Dermis microvascular lymphatic vessel endothelial cell (primary cell): ENCODE results near the gene TANGO6. TPM values are rescaled to one million over a fixed set of nuclear protein-coding genes. Genes with fewer than 3 reads are reported as not detected.
A peak's percentile ranks its signal among the peaks of the same experiment; 100 is the strongest.
"Not testable (repeated sequence)": the region's sequence is repeated elsewhere in the genome, so short reads cannot be mapped to it uniquely, and the experiment has no call there.

Experiments used
- DNase-seq, 2 donors: peaks; one replicate each; pipeline versions ENCODE4 v3.0.0 to v3.0.0-alpha.2; 2010; ENCODE audit warnings: low read depth in 2 of 2
- total RNA-seq: library from RNA; depleted of rRNA; stranded (reverse); fragments of >200 nt; gene quantifications from 2 replicates; pipeline ENCODE4 v1.2.1, GENCODE V29; 2014

TANGO6 gene
- total RNA-seq, 1 donor from 2014 or later = 15.1 TPM

DNA sequence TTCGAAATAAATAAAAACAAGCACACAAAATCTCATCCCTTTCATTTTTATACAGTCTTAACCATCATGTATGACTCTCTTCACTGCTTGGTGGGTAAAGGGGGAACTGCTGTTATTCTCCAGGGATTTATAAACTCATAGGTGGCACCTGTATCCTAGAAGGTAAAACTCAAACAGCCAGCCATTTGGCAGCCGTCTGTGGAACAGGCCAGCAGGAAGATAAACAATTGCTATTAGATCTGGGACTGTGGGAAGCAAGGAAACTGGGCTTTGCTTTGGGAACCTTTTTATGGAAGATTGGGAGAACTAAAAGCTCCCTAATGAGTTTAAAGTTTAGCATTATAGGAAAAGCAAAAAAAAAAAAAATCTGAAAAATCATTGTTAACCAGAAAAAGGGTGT, 126.0 kb downstream of the TANGO6 start:
- peak; percentile 56 to 77 for DNase-seq

DNA sequence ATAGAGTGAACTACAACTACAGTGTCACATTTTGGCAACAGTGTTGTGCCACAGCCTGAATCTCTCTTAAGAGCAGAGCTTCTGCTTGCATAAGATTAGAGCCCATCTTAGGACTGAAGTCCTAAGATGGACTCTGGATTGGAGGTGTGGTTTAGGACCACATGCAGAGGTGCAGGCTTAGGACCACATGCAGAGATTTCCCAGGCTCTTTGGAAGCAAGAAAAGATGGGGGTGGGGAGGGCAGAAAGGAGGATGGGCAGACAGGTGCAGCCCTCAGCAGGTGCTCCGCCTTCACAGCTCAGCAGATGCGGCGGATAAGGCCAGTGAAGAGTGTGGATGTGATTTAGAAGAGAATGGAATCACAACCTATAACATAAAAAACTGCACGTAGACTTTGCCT, 128.7 kb downstream of the TANGO6 start:
- DNase-seq = no peak

DNA sequence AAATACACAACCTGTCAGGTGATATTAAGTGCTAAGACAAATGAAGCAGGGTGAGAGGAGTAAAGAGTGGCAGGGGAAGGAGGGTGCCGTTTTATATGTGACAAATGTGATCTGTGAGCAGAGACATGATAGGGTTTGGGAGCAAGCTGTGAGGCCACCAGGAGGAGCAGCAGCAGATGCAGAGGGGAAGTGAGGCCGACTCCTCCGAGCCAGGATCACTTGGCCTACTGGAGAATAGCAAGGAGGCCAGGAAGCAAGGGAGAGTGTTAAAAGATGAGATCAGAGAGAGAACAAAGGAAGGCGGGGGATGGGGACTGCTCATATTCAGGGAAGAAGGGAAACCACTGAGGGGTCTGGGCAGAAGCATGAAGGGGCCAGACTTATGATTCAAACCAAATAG, 129.4 kb downstream of the TANGO6 start:
- DNase-seq = peak in 1 of 2 donors; percentile 73

DNA sequence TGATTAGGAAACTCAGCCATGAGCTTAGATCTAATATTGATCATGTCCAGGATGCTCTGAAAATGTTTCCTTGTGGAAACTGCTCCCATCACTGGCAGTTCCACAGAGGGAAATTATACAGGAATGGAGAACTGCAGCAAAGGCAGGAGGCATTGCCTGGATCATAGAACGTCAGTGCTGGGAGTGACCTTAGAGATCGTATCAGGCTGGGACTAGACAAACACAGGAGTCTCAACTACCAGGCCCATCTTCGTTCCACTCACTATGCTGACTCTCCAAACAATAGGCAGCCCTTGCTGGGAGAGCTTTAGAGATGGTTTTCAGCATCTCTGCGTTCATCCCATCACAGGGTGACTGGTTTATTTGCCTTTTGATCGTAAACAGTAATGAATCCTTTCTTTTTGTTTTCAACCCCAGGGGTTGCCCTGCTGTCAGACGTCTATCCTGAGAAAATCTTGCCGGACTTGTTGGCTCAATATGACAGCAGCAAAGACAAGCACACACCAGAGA, 130.3 kb downstream of the TANGO6 start:
- DNase-seq = no peak

DNA sequence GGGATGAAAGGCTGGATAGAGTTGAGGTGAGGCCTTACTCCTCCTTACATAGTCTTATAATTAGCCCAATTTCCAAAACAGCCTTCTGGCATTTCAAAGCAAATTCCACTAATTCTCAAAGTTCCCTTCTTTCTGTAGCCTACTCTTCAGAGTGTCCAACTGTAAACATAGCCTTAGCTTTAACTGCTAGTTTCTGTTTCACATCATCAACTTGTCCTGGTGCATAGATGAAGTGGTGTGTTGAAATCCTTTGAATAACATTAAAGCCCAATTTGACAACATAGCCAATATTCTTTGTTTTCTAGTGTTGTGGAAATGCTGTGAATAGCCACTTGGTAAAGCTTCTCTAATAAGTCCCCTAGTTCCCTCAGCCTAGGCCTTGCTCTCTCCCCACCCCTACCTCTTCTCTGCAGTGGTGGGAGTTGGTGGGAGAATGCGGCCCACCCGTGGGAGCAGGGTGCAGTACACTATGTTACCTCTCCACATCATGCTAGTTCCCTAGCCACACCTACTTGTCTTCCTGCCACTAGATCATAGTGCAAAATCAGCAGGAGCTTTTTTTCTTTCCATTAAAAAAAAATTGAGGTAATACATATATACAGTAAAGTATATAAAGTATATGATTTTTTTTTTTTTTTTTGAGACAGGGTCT, 135.1 kb downstream of the TANGO6 start:
- DNase-seq = no peak

DNA sequence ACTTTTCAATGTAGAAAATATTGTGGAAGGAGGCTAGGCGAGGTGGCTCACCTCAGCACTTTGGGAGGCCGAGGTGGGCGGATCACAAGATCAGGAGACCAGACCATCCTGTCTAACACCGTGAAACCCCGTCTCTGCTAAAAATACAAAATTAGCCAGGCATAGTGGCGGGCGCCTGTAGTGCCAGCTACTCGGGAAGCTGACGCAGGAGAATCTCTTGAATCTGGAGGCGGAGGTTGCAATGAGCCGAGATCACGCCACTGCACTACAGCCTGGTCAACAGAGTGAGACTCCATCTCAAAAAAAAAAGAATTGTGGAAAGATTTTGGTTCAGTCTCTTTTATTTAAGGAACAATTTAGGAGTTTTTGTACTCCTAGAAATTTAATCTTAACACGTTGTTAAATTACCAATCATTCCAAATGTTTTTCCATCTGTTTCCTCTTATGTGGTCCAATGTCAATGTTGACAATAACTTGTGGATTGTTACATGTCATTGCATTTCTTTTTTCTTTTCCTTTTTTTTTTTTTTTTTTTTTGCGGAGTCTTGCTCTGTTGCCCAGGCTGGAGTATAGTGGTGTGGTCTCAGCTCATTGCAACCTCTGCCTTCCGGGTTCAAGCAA, 137.5 kb downstream of the TANGO6 start:
- peak; percentile 42 to 62 for DNase-seq

DNA sequence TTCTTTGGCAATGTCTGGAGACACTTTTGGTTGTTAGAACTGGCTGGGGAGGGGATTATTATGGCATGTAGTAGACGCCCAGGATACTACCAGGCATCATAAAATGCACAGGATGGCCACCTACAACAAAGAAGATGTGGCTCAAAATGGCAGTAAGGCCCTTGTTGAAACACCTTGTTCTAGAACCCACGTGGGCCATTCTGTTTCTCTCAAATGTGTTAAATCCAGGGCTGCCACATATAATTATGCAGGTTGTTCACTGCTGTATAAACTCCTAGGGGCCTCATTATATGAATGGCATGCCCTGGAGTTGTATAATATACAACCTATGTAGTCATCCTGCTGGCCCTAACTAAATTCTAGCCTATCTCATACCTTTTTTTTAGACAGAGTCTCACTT, 138.6 kb downstream of the TANGO6 start:
- DNase-seq = no peak

DNA sequence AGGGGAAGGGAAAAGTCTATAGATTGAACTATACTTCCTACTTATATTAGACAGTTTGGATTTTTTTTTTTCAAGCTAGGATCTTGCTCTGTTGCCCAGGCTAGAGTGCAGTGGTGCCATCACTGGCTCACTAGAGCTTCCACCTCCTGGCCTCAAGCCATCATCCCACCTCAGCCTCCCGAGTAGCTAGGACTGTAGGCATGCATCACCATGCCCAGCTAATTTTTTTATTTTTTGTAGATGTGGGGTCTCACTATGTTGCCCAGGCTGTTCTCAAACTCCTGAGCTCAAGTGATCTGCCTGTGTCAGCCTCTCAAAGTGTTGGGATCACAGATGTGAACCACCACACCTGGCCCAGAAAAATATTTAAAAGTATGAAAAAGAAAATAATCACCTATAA, 141.1 kb downstream of the TANGO6 start:
- DNase-seq = no peak

DNA sequence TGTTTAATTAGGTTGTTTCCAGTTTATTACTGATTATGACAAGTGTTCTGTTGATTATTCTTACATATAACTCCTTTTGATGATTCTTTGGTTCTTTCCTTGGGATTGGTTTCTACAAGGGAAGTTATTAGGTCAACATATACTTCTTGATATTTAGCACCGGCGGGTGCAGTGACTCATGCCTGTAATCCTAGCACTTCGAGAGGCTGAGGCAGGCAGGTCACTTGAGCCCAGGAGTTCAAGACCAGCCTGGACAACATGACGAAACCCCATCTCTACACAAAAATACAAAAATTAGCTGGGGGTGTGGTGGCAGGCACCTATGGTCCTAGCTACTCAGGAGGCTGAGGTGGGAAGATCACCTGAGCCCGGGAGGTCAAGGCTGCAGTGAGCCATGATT, 141.9 kb downstream of the TANGO6 start:
- DNase-seq = no peak

DNA sequence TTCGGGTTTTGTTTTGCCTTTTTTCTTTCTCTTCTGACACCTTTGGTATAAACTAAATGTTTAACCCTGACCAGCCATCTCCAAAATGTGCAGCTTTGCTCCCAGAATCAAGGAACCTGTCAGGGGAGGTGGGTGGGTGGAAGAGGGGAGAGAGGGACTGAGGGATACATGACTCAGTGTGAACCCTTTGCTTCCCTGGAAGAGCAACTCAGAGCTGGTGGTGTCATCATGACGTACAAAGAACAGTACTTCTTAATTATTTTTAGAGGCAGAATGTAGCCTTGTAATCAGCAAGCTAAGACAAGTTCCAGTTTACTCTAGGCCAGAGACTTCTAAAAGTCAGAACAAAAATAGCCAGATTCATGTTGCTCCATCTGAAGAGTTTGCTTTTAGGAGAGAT, 142.5 kb downstream of the TANGO6 start:
- no peak for DNase-seq

DNA sequence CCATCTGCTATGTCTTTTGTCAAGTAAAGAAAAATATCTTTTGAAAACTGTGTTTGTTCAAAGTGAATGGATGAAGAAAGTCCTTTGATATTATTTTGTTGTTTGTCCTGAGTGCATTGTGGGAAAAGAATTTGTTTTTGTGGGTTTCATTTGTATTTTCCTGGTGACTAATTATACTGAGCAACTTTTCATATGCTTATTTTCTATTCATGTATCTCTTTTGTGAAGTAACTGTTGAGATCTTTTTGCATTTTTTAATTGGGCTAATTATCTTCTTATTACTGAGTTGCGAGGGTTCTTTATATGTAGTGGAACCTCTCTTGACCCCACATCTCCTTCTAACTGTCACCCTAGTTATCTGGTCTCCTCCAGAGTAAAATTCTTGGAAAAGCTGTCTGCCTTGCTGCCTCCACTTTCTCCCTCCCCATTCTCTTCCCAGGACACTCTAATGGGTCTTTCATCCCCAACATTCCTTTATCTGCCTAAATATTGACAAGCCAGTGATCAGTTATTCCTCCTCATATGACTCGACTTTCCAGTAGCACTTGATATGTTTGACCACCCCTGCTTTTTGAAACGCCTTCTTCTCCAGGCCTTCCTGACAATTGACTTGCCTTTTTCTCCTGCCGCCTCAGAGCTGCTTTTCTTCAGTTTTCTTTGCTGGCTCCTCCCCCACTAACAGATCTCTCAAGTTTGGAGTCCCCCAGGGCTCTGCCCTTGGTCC, 144.6 kb downstream of the TANGO6 start:
- no peak for DNase-seq

DNA sequence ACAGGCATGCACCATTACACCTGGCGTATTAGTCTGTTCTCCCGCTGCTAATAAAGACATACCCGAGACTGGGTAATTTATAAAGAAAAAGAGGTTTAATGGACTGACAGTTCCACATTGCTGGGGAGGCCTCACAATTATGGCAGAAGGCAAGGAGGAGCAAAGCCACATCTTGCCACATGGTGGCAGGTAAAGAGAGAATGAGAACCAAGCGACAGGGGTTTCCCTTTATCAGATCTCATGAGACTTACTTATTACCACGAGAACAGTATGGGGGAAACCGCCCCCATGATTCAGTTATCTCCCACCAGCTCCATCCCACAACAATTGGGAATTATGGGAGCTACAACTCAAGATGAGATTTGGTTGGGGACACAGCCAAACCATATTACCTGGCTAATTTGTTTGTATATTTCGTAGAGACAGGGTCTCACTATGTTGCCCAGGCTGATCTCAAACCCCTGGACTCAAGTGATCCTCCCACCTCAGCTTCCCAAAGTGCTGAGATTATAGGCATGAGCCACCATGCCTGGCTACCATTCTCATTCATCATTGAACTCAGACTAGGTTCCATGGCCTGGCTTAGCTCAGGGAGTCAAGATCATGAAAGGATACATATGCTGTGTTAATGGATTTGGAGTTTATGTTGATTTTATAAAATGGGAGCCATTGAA, 147.0 kb downstream of the TANGO6 start:
- DNase-seq = not testable (repeated sequence)

DNA sequence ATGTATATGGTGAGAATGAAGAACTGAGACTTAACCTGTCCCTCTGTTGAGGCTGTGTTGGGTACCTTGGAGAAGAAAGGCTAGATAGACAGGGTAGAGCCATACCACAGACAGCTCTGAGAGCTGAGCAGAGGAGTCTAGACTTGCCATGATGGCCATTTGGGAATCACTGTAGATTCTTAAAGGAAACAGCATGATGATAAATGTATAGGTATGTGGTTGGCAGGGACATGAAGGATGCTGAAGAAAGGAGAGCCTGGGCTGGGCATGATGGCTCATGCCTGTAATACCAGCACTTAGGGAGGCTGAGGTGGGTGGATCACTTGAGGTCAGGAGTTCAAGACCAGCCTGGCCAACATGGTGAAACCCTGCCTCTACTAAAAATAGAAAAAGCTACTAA, 147.7 kb downstream of the TANGO6 start:
- no peak for DNase-seq

DNA sequence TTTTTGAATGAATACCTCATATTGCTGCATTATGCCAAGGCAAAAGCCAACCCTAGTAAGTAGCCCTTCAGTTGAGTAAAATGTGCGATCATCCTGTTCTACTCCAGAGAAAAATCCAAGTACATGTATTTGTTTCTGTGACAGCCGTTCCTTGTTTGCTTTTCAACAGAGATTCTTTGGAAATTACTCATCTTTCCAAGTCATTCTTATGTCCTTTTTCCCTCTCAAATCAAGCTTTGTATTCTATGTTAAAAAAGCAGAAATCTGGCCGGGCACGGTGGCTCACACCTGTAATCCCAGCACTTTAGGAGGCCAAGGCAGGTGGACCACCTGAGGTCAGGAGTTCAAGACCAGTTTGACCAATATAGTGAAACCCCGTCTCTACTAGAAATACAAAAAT, 149.2 kb downstream of the TANGO6 start:
- peak in 1 of 2 donors; percentile 63 for DNase-seq

DNA sequence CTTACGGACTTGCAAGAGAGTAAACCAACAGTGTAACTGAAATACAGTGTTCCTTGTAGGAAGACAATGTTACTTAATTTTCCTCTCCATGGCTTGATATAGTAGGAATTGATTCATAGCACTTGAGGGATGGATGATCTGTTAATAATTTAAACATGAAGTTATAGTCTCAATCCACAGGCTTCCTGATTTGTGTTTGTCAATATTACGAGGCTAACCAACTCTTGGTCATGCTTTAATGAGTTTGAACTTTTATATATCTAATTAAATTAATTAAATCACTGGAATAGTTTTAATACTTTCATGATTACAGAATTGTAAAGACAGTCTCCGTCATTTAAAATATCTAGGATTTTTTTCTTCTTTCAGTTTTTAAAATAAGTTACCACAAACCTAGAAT, 150.1 kb downstream of the TANGO6 start:
- DNase-seq = no peak

DNA sequence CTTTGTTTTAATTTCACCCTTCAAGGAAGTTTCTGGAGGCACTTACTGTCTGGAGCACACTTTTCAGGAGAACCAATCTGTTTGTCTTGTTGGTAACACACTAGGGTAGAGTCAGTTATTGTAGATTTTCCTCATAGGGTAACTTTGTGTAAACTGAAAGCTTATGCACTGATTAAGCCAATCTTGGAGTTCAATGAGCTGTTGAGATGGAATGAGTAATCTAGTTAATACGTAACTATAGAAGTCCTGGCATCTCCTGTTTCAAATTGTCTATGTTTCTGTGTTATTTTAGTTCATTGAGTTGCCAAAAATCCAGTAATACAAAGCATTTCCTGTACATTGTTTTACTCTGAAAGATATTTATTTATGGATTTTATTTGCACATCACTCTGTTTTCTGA, 150.6 kb downstream of the TANGO6 start:
- DNase-seq = peak; percentile 55 to 86

DNA sequence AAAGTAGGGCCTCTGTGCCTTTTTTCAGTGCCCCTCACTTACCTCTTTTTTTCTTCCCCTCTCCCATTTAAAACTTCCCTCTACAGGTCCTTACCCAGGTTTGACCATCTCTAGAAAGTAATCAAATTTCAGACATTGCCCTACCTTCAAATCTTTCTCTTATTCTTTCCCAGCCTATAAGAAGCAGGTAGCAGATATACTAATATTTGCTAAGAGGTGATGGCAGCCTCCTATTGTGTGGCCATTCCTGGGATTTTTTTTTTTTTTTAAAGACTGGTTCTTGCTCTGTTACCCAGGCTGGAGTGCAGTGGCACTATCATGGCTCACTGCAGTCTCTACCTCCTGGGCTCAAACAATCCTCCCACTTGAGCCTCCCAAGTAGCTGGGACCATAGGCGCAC, 151.0 kb downstream of the TANGO6 start:
- DNase-seq = no peak

DNA sequence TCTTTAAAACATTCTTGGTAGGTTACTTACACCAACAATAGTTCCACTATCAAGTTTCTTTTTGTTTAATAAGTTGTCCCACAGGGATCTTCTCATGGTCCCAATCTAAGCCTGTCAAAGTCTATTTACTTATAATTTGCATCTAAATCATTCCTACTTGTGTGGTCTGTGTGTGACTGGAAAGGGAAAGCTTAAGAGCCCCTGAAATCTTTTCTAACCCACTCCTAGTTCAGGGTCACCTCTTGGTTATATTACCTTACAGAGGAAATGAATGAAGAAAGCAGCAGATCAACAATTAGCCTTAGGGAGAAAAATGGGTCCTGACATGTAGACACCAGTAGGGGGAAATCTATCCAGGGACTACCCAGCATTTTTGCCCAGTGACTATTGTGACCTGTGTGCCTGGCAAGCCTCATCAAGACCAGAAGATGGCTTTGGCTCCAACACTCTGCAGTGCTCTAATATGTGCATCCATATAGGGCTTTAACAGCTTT, 151.7 kb downstream of the TANGO6 start:
- DNase-seq = peak; percentile 58 to 69

DNA sequence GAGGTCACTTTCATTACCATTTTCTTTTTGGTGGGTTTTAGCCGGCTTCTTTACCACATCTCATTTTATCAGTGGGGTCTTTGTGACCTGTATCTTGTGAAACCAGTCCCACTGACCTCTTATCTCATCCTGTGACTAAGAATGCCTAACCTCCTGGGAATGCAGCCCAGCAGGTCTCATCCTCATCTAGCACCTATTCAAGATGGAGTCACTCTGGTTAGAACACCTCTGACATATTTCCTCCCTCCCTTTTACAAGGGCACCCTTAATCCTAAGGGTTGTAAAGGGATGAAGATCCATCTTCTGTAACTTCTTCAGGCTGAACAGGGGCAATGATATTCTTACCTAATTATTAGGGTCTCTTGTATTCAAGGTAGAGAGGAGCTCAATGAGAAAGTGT, 154.2 kb downstream of the TANGO6 start:
- no peak for DNase-seq

DNA sequence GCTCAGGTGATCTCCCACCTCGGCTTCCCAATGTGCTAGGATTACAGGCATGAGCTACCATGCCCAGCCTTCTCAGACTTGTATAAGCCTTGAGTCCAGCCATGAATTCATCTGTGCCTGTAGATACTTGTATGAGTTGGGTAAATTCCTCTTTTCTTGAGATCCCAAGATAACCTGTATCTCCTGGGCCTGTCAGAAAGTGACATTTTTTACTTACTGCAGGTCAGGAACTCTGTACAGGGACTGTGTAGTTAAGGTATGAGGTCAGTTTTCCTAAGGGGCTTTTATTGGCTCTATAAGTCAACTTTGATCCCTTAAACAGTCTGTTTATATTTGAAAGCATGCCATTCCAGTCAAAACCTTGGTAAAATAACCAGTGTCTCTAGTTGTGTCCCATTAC, 155.8 kb downstream of the TANGO6 start:
- no peak for DNase-seq

DNA sequence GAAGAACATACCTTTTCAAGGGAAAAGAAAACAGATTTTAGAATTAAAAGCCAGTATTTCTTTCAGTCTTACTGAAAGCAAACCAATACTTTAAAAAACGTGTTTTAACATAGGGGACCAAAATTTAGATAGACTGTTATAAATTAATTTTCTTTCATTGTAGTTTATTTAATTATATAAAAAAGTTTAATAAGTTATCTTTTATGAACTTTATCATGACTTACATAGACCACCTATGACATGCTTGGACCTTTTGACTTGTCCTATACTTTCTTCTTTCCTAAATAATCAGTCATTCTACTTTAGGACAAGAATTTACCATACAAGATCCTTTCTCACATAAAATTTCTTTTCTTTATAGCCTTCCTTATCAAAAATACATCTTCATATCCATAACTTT, 160.2 kb downstream of the TANGO6 start:
- no peak for DNase-seq
